HG03571 (cell line): ENCODE data around the gene CCSER1.

Experiments
- ATAC-seq: cut with Tn5 transposase; IDR thresholded peaks from one replicate; pipeline ENCODE4 v1.9.1; 2021; ENCODE audit not compliant: unreplicated experiment

CCSER1 gene

DNA sequence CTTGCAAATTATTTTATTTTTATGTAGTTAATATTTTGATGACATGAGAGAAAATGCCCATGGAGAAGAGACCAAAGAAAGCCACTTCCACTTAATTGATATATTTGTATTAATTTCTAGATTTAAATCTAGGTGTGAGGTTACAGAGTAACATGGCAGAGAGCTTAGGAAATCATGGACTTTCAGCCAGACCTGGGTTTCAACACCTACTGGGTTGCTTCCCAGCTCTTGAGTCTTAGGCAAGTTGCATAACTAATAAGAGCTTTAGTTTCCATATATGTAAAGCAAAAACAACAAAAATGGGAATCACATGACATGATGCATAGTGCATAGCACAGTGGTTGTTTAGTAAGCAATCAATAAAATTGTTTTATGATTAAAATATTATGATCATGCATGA is 413.3 kb downstream of the CCSER1 start:
- ATAC-seq = no peak

DNA sequence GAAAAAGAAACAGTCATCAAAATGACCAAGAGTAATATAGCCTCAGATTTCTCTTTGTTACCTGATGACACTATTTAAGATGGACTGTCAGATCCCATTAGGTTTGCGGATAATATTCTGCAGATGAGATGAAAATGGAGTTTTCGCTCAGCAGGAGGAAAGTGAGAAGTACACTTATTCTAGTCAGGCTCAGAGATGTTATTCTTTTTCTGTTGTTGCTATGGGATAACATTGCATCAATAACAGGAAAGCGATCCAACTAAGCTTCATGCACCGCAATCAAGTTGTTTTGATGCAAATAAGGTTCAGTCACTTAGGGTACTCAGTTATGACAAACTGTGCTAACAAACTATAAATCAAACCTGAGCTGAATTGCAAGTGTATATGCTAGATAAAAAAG is 415.0 kb downstream of the CCSER1 start:
- no peak for ATAC-seq

- ATAC-seq = no peak
Observed at GRCh38 chr4:90543419-90544170, 416.4 kb downstream of the CCSER1 start.

DNA sequence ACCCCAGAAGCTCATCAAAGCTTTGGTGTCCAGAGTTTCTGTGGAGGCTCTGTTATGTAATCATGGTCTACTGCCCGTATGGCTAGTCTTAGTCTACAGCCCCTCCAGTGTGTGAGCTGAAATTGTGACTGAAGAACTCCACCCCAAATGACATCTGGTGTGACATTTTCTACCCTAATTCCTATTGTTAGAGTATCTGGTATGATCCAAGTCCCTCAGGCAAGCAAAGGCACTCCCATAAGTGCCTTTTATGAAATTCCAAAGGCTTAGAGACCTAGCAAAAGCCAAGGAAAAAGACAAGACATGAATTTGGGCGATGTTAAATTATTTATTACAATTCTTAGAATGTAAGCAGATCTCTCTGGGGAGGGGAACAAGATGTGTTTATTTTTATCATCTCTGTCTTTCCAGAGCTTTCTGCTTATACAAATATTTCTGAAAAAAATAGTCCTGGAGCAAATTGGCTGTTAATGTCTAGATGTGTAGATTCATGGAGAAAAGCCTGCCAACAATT is 417.4 kb downstream of the CCSER1 start:
- no peak for ATAC-seq

- ATAC-seq = no peak
Observed at GRCh38 chr4:90545380-90545779, 418.2 kb downstream of the CCSER1 start.

DNA sequence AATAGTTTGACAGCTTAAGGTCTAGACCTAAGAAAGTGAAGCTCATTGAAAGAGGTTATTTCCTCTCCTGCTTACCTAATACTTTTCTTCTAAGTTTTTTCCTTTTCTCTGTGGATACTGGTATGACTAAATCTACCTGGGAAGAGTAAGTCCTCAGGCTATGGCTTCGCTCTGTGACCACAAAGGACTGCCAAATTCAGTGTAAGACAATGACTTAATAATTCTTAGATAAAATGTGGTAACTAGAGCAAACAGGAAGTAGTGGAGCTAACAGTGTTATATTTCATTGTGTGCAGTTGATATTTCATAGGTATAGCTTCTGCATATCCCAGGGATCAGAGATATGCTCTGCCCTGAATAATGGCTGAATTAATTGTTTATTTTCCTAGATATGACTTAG is 418.9 kb downstream of the CCSER1 start:
- ATAC-seq = no peak

DNA sequence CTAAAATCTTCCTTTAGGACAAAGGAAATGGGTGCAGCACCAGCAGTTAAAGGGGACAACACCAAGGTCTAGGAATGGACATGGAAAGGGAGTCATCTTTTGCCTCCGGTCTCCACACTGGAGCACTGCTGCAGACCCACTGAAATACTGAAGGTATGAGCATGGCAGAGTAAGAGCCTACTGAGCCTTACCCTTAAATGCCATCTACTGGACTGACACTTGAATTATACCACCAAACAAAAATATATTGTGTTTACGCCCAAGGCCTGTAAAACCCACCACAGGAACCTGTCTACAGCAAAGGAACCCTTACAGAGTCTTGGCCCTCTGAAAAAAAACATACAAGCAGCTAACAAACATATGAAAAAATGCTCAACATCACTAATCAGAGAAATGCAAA is 443.4 kb downstream of the CCSER1 start:
- no peak for ATAC-seq

GRCh38 chr4:90572996-90573395 is 445.8 kb downstream of the CCSER1 start:
- no peak for ATAC-seq

GRCh38 chr4:90575371-90575770 is 448.2 kb downstream of the CCSER1 start:
- ATAC-seq = no peak

DNA sequence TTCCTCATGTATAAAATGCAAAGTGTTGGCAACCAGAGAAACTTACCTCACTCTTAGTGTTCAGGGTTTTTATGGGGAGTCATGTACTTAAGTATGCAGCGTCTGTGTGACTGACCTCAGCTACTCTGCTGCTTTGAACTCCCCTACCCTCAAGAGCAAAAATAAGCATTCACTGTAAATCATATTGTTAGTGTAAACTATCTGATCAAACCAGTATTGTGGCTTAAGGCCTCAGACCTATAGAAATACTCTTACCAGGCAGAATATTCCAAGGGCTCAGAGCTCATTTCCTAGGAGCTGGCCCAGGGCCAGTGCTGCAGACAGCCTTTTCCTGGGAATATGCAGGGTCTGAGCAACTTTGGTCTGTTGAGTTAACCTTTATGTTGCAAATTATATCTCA is 453.1 kb downstream of the CCSER1 start:
- no peak for ATAC-seq

GRCh38 chr4:90582087-90582486 is 454.9 kb downstream of the CCSER1 start:
- no peak for ATAC-seq

DNA sequence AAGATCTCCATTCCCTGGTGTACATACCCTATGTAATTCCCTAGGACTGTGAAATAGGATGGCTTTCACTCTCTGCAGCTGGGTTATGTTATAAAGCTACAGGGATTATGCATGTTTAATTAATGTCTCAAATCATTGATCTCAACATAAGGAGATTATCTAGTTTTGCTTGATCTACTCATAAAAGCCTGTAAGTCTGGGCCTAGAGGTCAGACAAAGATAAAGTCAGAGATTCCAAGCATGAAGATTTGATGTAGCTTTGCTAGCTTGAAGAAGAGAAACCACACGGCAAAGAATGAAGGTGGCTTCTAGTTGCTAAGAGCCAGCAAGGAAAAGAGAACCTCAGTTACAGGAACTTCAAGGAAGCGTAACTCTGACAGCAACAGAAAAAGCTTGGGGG is 456.9 kb downstream of the CCSER1 start:
- no peak for ATAC-seq

GRCh38 chr4:90585961-90586360 is 458.8 kb downstream of the CCSER1 start:
- no peak for ATAC-seq

GRCh38 chr4:90586799-90587198 is 459.6 kb downstream of the CCSER1 start:
- no peak for ATAC-seq

- no peak for ATAC-seq
Observed at GRCh38 chr4:90597927-90598326, 470.7 kb downstream of the CCSER1 start.

DNA sequence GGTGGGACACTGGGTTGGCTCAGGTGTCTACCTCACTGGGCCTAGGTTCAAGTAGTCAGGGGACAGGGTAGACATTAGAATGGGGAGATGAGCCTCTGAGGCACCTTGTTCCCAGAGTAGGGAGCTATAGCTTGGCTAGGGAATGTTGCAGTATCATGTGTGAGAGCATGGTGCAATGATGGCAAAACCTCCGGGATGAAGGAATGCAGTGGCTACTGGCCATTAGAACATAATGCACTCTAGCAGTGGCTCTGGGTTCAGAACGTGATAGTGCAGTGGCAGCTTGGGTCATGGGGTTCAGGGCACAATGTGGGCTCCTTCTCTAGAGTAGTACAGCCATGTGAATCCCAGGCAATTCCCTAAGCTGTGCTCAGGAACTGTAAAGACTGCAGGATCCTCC is 471.5 kb downstream of the CCSER1 start:
- no peak for ATAC-seq

DNA sequence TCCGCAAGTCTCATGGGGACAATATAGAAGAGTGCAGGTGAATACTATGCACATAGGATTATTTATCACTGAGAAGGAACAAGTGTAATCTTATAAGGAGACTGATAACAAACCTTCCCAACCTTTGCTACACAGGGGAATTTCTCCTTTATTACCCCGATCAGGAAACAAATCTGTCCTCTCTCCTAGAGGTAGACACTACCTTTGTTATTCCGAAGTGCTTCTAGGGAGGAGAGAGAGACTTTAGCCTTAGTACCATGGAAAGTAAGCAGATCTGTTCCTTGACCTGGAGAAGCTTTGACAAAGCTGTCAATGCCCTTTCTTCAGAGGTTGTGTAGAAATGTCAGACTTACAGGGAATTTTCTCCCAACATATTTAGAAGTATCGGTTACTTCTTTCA is 475.5 kb downstream of the CCSER1 start:
- ATAC-seq = no peak

DNA sequence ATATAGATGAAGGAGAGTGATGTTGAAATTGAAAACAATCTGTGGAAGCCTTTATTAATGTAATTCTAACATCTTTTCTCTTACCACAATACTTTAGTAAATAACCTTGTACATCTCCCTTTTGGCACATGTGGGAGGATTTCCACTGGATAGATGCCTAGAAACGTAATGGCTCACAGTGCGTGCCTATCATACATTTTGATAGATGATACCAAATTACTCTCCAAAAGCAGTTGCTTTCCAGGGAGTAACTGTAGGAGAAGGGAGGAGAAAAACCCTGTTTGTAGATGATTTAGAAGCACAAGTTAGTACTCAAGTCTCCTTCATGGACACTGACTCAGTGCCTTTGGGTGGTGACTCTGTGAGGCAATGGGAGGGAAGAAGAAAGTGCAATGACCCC is 476.3 kb downstream of the CCSER1 start:
- ATAC-seq = no peak

DNA sequence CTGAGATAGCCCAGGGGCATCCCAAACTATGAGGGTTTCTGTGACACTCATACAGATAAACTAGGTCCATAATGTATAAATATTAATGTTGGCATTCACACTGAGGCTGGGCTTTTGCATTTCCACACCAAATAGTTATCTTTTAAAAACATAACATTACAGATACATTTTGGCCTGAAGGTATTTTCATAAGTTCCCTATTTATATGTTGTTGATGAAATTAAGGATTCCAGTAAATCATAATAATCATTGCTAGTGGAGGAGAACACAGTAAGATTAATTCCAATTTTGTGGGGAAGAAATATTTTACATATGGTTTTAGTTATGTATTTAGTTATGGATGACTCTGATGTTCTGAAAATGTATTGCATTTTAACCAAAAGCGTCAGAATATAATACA is 479.6 kb downstream of the CCSER1 start:
- ATAC-seq = no peak

- no peak for ATAC-seq
Observed at GRCh38 chr4:90614371-90614770, 487.2 kb downstream of the CCSER1 start.

DNA sequence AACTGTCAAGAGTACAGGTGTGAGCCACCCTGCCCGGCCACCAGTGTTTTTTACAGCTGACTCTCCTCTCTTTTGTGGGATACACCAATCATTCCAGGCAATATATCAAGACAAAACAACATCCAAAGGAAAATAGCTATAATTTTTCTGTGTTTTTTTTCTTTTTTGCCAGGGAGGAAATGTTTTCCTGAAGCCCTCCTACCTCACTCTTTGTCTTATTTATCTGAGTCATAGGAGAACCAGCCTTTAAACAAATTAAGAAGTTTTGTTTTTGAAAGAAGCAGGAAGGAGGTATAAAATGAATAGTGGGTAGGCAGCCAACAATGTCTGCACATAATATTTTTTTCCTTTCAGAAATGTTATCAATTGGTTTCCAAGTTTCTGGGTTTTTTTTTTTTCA is 493.9 kb downstream of the CCSER1 start:
- ATAC-seq = no peak

- ATAC-seq = no peak
Observed at GRCh38 chr4:90624781-90625180, 497.6 kb downstream of the CCSER1 start.
